ENCODE data around the gene AK3. TPM values are rescaled to one million over a fixed set of nuclear protein-coding genes. Genes with fewer than 3 reads are reported as not detected.

The AK3 gene
- total and polyA plus RNA-seq, 2 experiments from 2014 or later: 62.8 to 80.4 TPM

GRCh38 chr9:4666042-4666699 lies 74.8 kb downstream of the AK3 start, which contains the start of gene SPATA6L:
SPATA6L (minus strand) TSS chr9:4666480; CDS start chr9:4666250, 230 bp downstream.
- H3F3A ChIP-seq (ENCODE audit: insufficient read depth): peaks cover 35% of the 10 kb centered on the region
- peak within 1 kb of the TSS; percentile 77 for H3K9ac ChIP-seq
- no peaks in the 10 kb centered on the region for H3K9me3 ChIP-seq (ENCODE audit: low read depth)
- H4K20me1 ChIP-seq (ENCODE audit: insufficient read depth): no peaks in the 10 kb centered on the region
- H3K27ac ChIP-seq: peak within 1 kb of the TSS; percentile 47
- H3K79me2 ChIP-seq (ENCODE audit: insufficient read depth): no peaks in the 10 kb centered on the region
- H3K4me2 ChIP-seq (ENCODE audit: unreplicated experiment): peak within 1 kb of the TSS; percentile 81
- no peaks in the 10 kb centered on the region for H3K36me3 ChIP-seq (ENCODE audit: low read depth)
- WGBS, 2 experiments (ENCODE audit: low coverage in 1 of 2, low lambda C conversion rate in 2 of 2, missing lambda C conversion rate in 2 of 2): 1 to 2% methylated on average over 36 of the region's 36 CpGs
- H3K9me2 ChIP-seq (ENCODE audit: insufficient read depth): no peaks in the 10 kb centered on the region
- peaks cover 36% of the 10 kb centered on the region for H3K4me1 ChIP-seq (ENCODE audit: insufficient read depth)
- DNase-seq: peak; percentile 84
- no peak for TF ChIP-seq EZH2 (IDR thresholded peaks at IDR 0.05; ENCODE audit: insufficient read depth, poor library complexity, severe bottlenecking)
- no peak for TF ChIP-seq EZH2phosphoT487 (IDR thresholded peaks at IDR 0.05; ENCODE audit: insufficient read depth, low read depth)
- H3K4me3 ChIP-seq: peak within 1 kb of the TSS; percentile 73
- in situ Hi-C loops (cut with MboI): no loop called here
- no peaks in the 10 kb centered on the region for H3K27me3 ChIP-seq (replicated peaks; ENCODE audit: insufficient read depth)
- peak within 1 kb of the TSS; percentile 90 for H2AFZ ChIP-seq

- Histone ChIP-seq H3K4me3 (peak overlapping the region; percentile 73), H2AFZ (peak overlapping the region; percentile 90), H3K9ac (peak overlapping the region; percentile 77), H3F3A (ENCODE audit: insufficient read depth) (peaks cover 38% of the 10 kb centered on the region), H3K79me2 (ENCODE audit: insufficient read depth) (no peaks in the 10 kb centered on the region), H4K20me1 (ENCODE audit: insufficient read depth) (no peaks in the 10 kb centered on the region), H3K9me2 (ENCODE audit: insufficient read depth) (no peaks in the 10 kb centered on the region), H3K27me3 (replicated peaks; ENCODE audit: insufficient read depth) (no peaks in the 10 kb centered on the region), H3K4me1 (ENCODE audit: insufficient read depth) (peaks cover 39% of the 10 kb centered on the region), H3K4me2 (ENCODE audit: unreplicated experiment) (peak overlapping the region; percentile 81), H3K9me3 (ENCODE audit: low read depth) (no peaks in the 10 kb centered on the region), H3K36me3 (ENCODE audit: low read depth) (no peaks in the 10 kb centered on the region), H3K27ac (peak overlapping the region; percentile 47)
- TF ChIP-seq EZH2phosphoT487 (IDR thresholded peaks at IDR 0.05; ENCODE audit: insufficient read depth, low read depth) (no peak), EZH2 (IDR thresholded peaks at IDR 0.05; ENCODE audit: insufficient read depth, poor library complexity, severe bottlenecking) (no peak)
- peak; percentile 82 for DNase-seq
- in situ Hi-C loops (cut with MboI): no loop called here
- 49 to 55% methylated on average over 2 of the region's 2 CpGs for WGBS, 2 experiments (ENCODE audit: low coverage in 1 of 2, low lambda C conversion rate in 2 of 2, missing lambda C conversion rate in 2 of 2)
These were observed 75.6 kb downstream of the AK3 start for GRCh38 chr9:4665357-4665756.

- Histone ChIP-seq H3K27me3 (replicated peaks; ENCODE audit: insufficient read depth) (no peaks in the 10 kb centered on the region), H3K4me1 (ENCODE audit: insufficient read depth) (peaks cover 39% of the 10 kb centered on the region), H3K36me3 (ENCODE audit: low read depth) (no peaks in the 10 kb centered on the region), H3K4me2 (ENCODE audit: unreplicated experiment) (peak overlapping the region; percentile 91), H3K27ac (peak overlapping the region; percentile 7; the same call in 1 of the 2 replicates), H3F3A (ENCODE audit: insufficient read depth) (peaks cover 38% of the 10 kb centered on the region), H3K9me3 (ENCODE audit: low read depth) (no peaks in the 10 kb centered on the region), H3K9me2 (ENCODE audit: insufficient read depth) (no peaks in the 10 kb centered on the region), H2AFZ (no peak overlapping the region), H3K4me3 (peak overlapping the region; percentile 87; the same call in 1 of the 2 replicates), H4K20me1 (ENCODE audit: insufficient read depth) (no peaks in the 10 kb centered on the region), H3K9ac (no peak overlapping the region), H3K79me2 (ENCODE audit: insufficient read depth) (no peaks in the 10 kb centered on the region)
- no peak for DNase-seq
- TF ChIP-seq EZH2 (IDR thresholded peaks at IDR 0.05; ENCODE audit: insufficient read depth, poor library complexity, severe bottlenecking) (no peak), EZH2phosphoT487 (IDR thresholded peaks at IDR 0.05; ENCODE audit: insufficient read depth, low read depth) (no peak)
- in situ Hi-C loops (cut with MboI): no loop called here
- 79 to 80% methylated on average over 3 of the region's 3 CpGs for WGBS, 2 experiments (ENCODE audit: low coverage in 1 of 2, low lambda C conversion rate in 2 of 2, missing lambda C conversion rate in 2 of 2)
These were observed 77.0 kb downstream of the AK3 start for GRCh38 chr9:4663956-4664355.

GRCh38 chr9:4662989-4663792 lies 77.8 kb downstream of the AK3 start:
- Histone ChIP-seq H3K4me2 (ENCODE audit: unreplicated experiment) (peak overlapping the region; percentile 91), H3K9me3 (ENCODE audit: low read depth) (no peaks in the 10 kb centered on the region), H3K4me3 (peak overlapping the region; percentile 87), H3K79me2 (ENCODE audit: insufficient read depth) (no peaks in the 10 kb centered on the region), H3K9me2 (ENCODE audit: insufficient read depth) (no peaks in the 10 kb centered on the region), H3K4me1 (ENCODE audit: insufficient read depth) (peaks cover 39% of the 10 kb centered on the region), H3F3A (ENCODE audit: insufficient read depth) (peaks cover 38% of the 10 kb centered on the region), H4K20me1 (ENCODE audit: insufficient read depth) (no peaks in the 10 kb centered on the region), H3K36me3 (ENCODE audit: low read depth) (no peaks in the 10 kb centered on the region), H2AFZ (peak overlapping the region; percentile 89), H3K9ac (peak overlapping the region; percentile 83), H3K27ac (peak overlapping the region; percentile 7; the same call in 1 of the 2 replicates), H3K27me3 (replicated peaks; ENCODE audit: insufficient read depth) (no peaks in the 10 kb centered on the region)
- in situ Hi-C loops (cut with MboI): no loop called here
- 44 to 46% methylated on average over 13 of the region's 13 CpGs for WGBS, 2 experiments (ENCODE audit: low coverage in 1 of 2, low lambda C conversion rate in 2 of 2, missing lambda C conversion rate in 2 of 2)
- TF ChIP-seq EZH2phosphoT487 (IDR thresholded peaks at IDR 0.05; ENCODE audit: insufficient read depth, low read depth): no peak
- no peak for TF ChIP-seq EZH2 (IDR thresholded peaks at IDR 0.05; ENCODE audit: insufficient read depth, poor library complexity, severe bottlenecking)
- DNase-seq: peak; percentile 48
